Upper lobe of right lung (tissue), 1 donor: Measurements from ENCODE around the gene STX8. TPM values are rescaled to one million over a fixed set of nuclear protein-coding genes. Genes with fewer than 3 reads are reported as not detected.

Experiments
- ATAC-seq: fragments of 200-7000 bp; cut with Tn5 transposase; one replicate; pipeline ENCODE4 v1.9.1; 2020; ENCODE audit warnings: mild to moderate bottlenecking, moderate library complexity
- DNase-seq: peaks from one replicate; pipeline ENCODE4 v3.0.0-alpha.2; 2020
- H3K27ac ChIP-seq: fragments of 200-600 bp; one replicate; pipeline ENCODE4 v1.8.0; 2022
- H3K27me3 ChIP-seq: fragments of 200-600 bp; one replicate; pipeline ENCODE4 v1.8.0; 2022; ENCODE audit warnings: mild to moderate bottlenecking
- H3K36me3 ChIP-seq: fragments of 200-600 bp; one replicate; pipeline ENCODE4 v1.8.0; 2022
- H3K4me1 ChIP-seq: fragments of 200-600 bp; one replicate; pipeline ENCODE4 v1.8.0; 2022
- H3K4me3 ChIP-seq: fragments of 200-600 bp; one replicate; pipeline ENCODE4 v1.8.0; 2022; ENCODE audit warnings: mild to moderate bottlenecking
- H3K9me3 ChIP-seq: fragments of 200-600 bp; one replicate; pipeline ENCODE4 v1.8.0; 2022
- intact Hi-C: fragments of 100-400 bp; cut with DNase I; formaldehyde crosslinking; loops from one replicate; pipeline ENCODE4 v1.11.0; 2022
- total RNA-seq: library from RNA; stranded (reverse); fragmentation: NEBNext Ultra II Directional; extraction: Animal tissue kit (Norgen Biotek cat#: 25700); gene quantifications from one replicate; pipeline ENCODE4 v1.2.1, GENCODE V29; 2021
- TF ChIP-seq, protein P1 (sequence below): fragments of 200-600 bp; IDR thresholded peaks from one replicate; pipeline ENCODE4 v1.8.0; 2022; ENCODE audit warnings: antibody characterized with exemption
- donor health status: DM: no; HTN: yes; CAD: no; lungs with severe emphysema.

STX8 gene
- total RNA-seq, 1 donor from 2014 or later: 52.5 TPM

- no peaks in the 10 kb centered on the region for H3K27me3 ChIP-seq
- H3K9me3 ChIP-seq: no peaks in the 10 kb centered on the region
- intact Hi-C loops: no loop called here
- no peak overlapping the region for H3K4me3 ChIP-seq
- no peaks in the 10 kb centered on the region for H3K36me3 ChIP-seq
- DNase-seq (no peak), ATAC-seq (no peak)
- no peak overlapping the region for H3K27ac ChIP-seq
- TF ChIP-seq, protein P1, sequence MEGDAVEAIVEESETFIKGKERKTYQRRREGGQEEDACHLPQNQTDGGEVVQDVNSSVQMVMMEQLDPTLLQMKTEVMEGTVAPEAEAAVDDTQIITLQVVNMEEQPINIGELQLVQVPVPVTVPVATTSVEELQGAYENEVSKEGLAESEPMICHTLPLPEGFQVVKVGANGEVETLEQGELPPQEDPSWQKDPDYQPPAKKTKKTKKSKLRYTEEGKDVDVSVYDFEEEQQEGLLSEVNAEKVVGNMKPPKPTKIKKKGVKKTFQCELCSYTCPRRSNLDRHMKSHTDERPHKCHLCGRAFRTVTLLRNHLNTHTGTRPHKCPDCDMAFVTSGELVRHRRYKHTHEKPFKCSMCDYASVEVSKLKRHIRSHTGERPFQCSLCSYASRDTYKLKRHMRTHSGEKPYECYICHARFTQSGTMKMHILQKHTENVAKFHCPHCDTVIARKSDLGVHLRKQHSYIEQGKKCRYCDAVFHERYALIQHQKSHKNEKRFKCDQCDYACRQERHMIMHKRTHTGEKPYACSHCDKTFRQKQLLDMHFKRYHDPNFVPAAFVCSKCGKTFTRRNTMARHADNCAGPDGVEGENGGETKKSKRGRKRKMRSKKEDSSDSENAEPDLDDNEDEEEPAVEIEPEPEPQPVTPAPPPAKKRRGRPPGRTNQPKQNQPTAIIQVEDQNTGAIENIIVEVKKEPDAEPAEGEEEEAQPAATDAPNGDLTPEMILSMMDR: no peak
- H3K4me1 ChIP-seq: no peaks in the 10 kb centered on the region
Measured at GRCh38 chr17:9329251-9329921, 246.2 kb downstream of the STX8 start.

DNA sequence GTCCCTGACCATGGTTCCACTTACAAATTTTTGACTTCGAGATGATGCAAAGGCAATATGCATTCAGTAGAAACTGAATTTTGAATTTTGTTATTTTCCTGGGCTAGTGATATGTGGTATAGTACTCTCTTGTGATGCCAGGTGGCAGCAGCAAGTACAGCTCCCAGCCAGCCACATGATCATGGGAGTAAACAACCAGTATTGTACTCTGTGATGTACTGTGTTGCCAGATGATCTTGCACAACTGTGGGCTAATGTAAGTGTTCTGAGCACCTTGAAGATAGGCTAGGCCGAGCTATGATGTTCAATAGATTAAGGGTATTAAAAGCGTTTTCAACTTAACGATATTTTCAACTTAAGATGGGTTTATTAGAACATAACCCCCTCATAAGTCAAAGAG lies 250.8 kb downstream of the STX8 start:
- intact Hi-C loops: no loop called here
- Histone ChIP-seq H3K27me3 (no peaks in the 10 kb centered on the region), H3K4me1 (no peaks in the 10 kb centered on the region), H3K9me3 (no peaks in the 10 kb centered on the region), H3K27ac (no peak overlapping the region), H3K36me3 (no peaks in the 10 kb centered on the region), H3K4me3 (no peak overlapping the region)
- DNase-seq: no peak
- peak; percentile 50 for ATAC-seq
- TF ChIP-seq, protein P1: no peak

DNA sequence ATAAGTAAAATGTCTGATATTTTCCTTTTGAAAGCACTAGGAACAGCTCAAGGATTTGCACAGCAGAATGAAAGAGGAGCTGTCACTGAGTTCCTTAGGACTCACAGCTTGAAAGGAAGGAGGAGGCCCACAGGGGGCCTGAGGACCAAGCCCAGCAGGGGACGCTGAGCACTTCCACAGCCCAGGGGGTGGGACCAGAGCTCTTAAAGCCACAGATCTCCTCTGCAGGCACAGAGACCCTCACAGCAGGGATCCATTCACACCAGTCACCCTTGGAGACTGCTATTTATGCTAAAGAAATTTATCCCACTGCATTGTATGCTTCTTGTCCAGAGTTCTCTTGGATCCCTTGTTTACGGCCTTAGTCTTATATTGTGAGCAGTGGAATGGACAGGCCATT lies 253.3 kb downstream of the STX8 start:
- H3K27me3 ChIP-seq: no peaks in the 10 kb centered on the region
- no peaks in the 10 kb centered on the region for H3K36me3 ChIP-seq
- H3K27ac ChIP-seq: no peak overlapping the region
- no peak for DNase-seq
- intact Hi-C loops: no loop called here
- no peaks in the 10 kb centered on the region for H3K9me3 ChIP-seq
- H3K4me3 ChIP-seq: no peak overlapping the region
- TF ChIP-seq, protein P1: no peak
- H3K4me1 ChIP-seq: no peaks in the 10 kb centered on the region
- ATAC-seq: no peak

- Histone ChIP-seq H3K4me1 (no peaks in the 10 kb centered on the region), H3K27me3 (no peaks in the 10 kb centered on the region), H3K27ac (no peak overlapping the region), H3K4me3 (no peak overlapping the region), H3K36me3 (no peaks in the 10 kb centered on the region), H3K9me3 (no peaks in the 10 kb centered on the region)
- TF ChIP-seq, protein P1: no peak
- intact Hi-C loops: no loop called here
- DNase-seq (no peak), ATAC-seq (no peak)
Measured at GRCh38 chr17:9321890-9322289, 253.7 kb downstream of the STX8 start.

- no peak for DNase-seq
- no peaks in the 10 kb centered on the region for H3K9me3 ChIP-seq
- no peaks in the 10 kb centered on the region for H3K36me3 ChIP-seq
- no peak overlapping the region for H3K4me3 ChIP-seq
- H3K27ac ChIP-seq: no peak overlapping the region
- no peaks in the 10 kb centered on the region for H3K4me1 ChIP-seq
- H3K27me3 ChIP-seq: no peaks in the 10 kb centered on the region
- ATAC-seq: no peak
- intact Hi-C loops: no loop called here
- TF ChIP-seq, protein P1: no peak
Measured at GRCh38 chr17:9315360-9315759, 260.3 kb downstream of the STX8 start.

- no peak for ATAC-seq
- intact Hi-C loops: no loop called here
Measured at GRCh38 chr17:9313346-9313745, 262.3 kb downstream of the STX8 start.

More at GRCh38 chr17:9313346-9313745, 262.3 kb downstream of the STX8 start:
- Histone ChIP-seq H3K4me1 (no peaks in the 10 kb centered on the region), H3K9me3 (no peaks in the 10 kb centered on the region), H3K36me3 (no peaks in the 10 kb centered on the region), H3K27ac (no peak overlapping the region), H3K4me3 (no peak overlapping the region), H3K27me3 (no peaks in the 10 kb centered on the region)
- no peak for DNase-seq
- TF ChIP-seq, protein P1: no peak
